ENCODE results near the gene SLC35E2B. TPM values are rescaled to one million over a fixed set of nuclear protein-coding genes. Genes with fewer than 3 reads are reported as not detected.
A peak's percentile ranks its signal among the peaks of the same experiment; 100 is the strongest.

The SLC35E2B gene
- total RNA-seq, 1 donor = 38.4 TPM

DNA sequence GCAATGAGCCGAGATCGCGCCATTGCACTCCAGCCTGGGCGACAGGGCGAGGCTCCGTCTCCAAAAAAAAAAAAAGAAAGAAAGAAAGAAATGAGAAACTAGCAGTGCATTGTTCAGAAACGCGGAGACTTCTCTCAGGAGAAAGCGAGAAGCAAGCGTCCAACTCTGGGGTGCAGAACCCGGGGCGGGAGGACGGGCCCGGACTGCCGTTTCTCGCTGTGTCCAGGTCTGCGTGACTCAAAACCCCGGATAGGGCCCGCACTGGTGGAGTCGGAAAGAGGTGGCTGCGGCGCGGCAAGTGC, 77.7 kb downstream of the SLC35E2B start:
- no peak for DNase-seq (ENCODE audit: insufficient read length, low spot score, missing footprints)
- H3K79me2 ChIP-seq (ENCODE audit: insufficient read depth, low read length) = peaks cover 39% of the 10 kb centered on the region
- peak overlapping the region; percentile 97 for H3K4me3 ChIP-seq (ENCODE audit: insufficient read depth, low read length)
- peak overlapping the region; percentile 81 for H2AFZ ChIP-seq (ENCODE audit: low read length)
- H4K20me1 ChIP-seq (ENCODE audit: insufficient read depth, low read length) = peaks cover 36% of the 10 kb centered on the region
- peak overlapping the region; percentile 96 for H3K27ac ChIP-seq (ENCODE audit: low read depth, low read length)
- TF ChIP-seq, protein P1, sequence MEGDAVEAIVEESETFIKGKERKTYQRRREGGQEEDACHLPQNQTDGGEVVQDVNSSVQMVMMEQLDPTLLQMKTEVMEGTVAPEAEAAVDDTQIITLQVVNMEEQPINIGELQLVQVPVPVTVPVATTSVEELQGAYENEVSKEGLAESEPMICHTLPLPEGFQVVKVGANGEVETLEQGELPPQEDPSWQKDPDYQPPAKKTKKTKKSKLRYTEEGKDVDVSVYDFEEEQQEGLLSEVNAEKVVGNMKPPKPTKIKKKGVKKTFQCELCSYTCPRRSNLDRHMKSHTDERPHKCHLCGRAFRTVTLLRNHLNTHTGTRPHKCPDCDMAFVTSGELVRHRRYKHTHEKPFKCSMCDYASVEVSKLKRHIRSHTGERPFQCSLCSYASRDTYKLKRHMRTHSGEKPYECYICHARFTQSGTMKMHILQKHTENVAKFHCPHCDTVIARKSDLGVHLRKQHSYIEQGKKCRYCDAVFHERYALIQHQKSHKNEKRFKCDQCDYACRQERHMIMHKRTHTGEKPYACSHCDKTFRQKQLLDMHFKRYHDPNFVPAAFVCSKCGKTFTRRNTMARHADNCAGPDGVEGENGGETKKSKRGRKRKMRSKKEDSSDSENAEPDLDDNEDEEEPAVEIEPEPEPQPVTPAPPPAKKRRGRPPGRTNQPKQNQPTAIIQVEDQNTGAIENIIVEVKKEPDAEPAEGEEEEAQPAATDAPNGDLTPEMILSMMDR (IDR thresholded peaks at IDR 0.05; ENCODE audit: extremely low read depth, low read depth, low read length) = no peak
- peaks cover 4% of the 10 kb centered on the region for H3K36me3 ChIP-seq (ENCODE audit: insufficient read depth, low read length)
- no peaks in the 10 kb centered on the region for H3K9me3 ChIP-seq (ENCODE audit: low read depth, low read length)
- H3K27me3 ChIP-seq (ENCODE audit: insufficient read depth, low read length) = no peaks in the 10 kb centered on the region
- H3K4me1 ChIP-seq (ENCODE audit: insufficient read depth, low read length) = peaks cover 23% of the 10 kb centered on the region
- H3K4me2 ChIP-seq (ENCODE audit: insufficient read depth, low read length) = peak overlapping the region; percentile 91

DNA sequence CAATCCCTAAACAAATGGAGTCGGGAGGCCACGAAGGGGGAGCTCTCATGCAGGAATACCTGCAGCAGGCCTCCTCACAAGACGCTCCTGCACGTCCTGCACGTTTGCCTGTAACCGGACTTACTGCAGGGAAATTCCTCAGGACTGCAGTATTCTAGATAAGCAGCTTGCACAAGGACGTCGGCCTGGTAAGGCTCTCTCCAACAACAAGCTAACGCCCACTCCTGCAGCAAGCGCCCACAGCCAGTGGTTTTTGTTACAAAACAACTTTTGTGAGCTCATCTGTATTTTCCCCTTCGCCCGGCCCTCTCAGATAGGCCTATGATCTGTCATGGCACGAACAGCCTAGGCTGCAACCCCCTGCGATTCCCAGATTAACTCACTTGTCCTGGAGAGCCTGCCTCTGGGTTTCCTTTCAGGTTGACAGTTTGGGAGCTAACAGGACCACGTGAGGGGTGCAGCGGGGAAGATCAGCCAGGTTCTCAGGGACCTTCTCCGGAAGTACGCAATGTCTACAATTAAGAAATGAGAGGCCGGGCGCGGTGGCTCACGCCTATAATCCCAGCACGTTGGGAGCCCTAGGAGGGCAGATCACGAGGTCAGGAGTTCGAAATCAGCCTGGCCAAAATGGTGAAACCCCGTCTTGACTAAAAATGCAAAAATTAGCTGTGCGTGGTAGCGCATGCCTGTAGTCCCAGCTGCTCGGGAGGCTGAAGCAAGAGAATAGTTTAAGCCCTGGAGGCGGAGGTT, 78.2 kb downstream of the SLC35E2B start:
- peak overlapping the region; percentile 96 for H3K27ac ChIP-seq (ENCODE audit: low read depth, low read length)

DNA sequence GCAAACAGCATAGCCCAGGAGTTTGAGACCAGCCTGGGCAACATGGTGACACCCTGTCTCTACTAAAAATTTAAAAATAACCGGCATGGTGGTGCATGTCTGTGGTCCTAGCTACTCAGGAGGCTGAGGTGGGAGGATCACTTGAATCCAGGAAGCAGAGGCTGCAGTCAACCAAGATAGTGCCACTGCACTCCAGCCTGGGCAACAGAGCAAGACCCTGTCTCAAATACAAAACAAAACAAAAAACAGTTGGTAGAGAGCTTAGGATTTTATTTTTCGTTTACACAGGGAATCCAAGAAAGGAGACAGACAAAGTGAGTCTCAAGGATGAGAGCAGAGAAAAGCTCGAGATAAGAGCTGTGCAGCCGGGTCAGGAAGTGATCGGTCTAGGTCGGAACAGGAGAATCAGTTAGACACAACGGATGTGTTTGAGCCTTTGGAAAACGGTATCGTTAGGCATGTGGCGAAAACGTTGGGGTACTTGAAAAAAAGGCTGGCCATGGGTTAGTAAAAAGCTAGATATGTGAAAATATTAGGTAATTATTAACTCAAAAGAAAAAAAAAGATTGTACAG, 79.0 kb downstream of the SLC35E2B start:
- peaks cover 33% of the 10 kb centered on the region for H4K20me1 ChIP-seq (ENCODE audit: insufficient read depth, low read length)
- H3K4me2 ChIP-seq (ENCODE audit: insufficient read depth, low read length) = peak overlapping the region; percentile 91
- peaks cover 37% of the 10 kb centered on the region for H3K79me2 ChIP-seq (ENCODE audit: insufficient read depth, low read length)
- peaks cover 4% of the 10 kb centered on the region for H3K36me3 ChIP-seq (ENCODE audit: insufficient read depth, low read length)
- H3K27me3 ChIP-seq (ENCODE audit: insufficient read depth, low read length) = no peaks in the 10 kb centered on the region
- no peak overlapping the region for H2AFZ ChIP-seq (ENCODE audit: low read length)
- TF ChIP-seq, protein P1 (IDR thresholded peaks at IDR 0.05; ENCODE audit: extremely low read depth, low read depth, low read length) = no peak
- H3K27ac ChIP-seq (ENCODE audit: low read depth, low read length) = peak overlapping the region; percentile 96
- no peaks in the 10 kb centered on the region for H3K9me3 ChIP-seq (ENCODE audit: low read depth, low read length)
- no peak for DNase-seq (ENCODE audit: insufficient read length, low spot score, missing footprints)
- peaks cover 23% of the 10 kb centered on the region for H3K4me1 ChIP-seq (ENCODE audit: insufficient read depth, low read length)
- H3K4me3 ChIP-seq (ENCODE audit: insufficient read depth, low read length) = peak overlapping the region; percentile 97

More for the DNA sequence above, 78.2 kb downstream of the SLC35E2B start:
- H4K20me1 ChIP-seq (ENCODE audit: insufficient read depth, low read length) = peaks cover 33% of the 10 kb centered on the region
- peaks cover 23% of the 10 kb centered on the region for H3K4me1 ChIP-seq (ENCODE audit: insufficient read depth, low read length)
- peaks cover 38% of the 10 kb centered on the region for H3K79me2 ChIP-seq (ENCODE audit: insufficient read depth, low read length)
- no peaks in the 10 kb centered on the region for H3K9me3 ChIP-seq (ENCODE audit: low read depth, low read length)
- TF ChIP-seq, protein P1 (IDR thresholded peaks at IDR 0.05; ENCODE audit: extremely low read depth, low read depth, low read length) = no peak
- H3K4me3 ChIP-seq (ENCODE audit: insufficient read depth, low read length) = peak overlapping the region; percentile 97
- H3K4me2 ChIP-seq (ENCODE audit: insufficient read depth, low read length) = peak overlapping the region; percentile 91
- peak; percentile 99 for DNase-seq (ENCODE audit: insufficient read length, low spot score, missing footprints)
- H3K36me3 ChIP-seq (ENCODE audit: insufficient read depth, low read length) = peaks cover 4% of the 10 kb centered on the region
- peak overlapping the region; percentile 81 for H2AFZ ChIP-seq (ENCODE audit: low read length)
- no peaks in the 10 kb centered on the region for H3K27me3 ChIP-seq (ENCODE audit: insufficient read depth, low read length)

DNA sequence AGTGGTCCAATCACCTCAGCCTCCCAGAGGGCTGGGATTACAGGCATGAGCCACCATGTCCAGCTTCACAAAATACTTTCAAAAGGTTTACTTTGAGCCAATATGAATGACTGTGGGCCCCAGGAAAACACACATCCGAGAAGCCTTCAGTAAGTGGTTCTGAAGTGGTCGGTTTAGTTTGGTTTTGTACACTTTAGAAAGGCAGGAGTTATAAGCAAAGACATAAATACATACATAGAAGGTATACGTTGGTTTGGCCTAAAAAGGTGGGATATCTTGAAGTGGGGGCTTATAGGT, 80.5 kb downstream of the SLC35E2B start:
- Histone ChIP-seq H3K36me3 (ENCODE audit: insufficient read depth, low read length) (no peaks in the 10 kb centered on the region), H3K9me3 (ENCODE audit: low read depth, low read length) (no peaks in the 10 kb centered on the region), H3K27me3 (ENCODE audit: insufficient read depth, low read length) (no peaks in the 10 kb centered on the region), H2AFZ (ENCODE audit: low read length) (no peak overlapping the region), H3K79me2 (ENCODE audit: insufficient read depth, low read length) (peaks cover 21% of the 10 kb centered on the region), H3K4me1 (ENCODE audit: insufficient read depth, low read length) (peaks cover 20% of the 10 kb centered on the region), H4K20me1 (ENCODE audit: insufficient read depth, low read length) (peaks cover 22% of the 10 kb centered on the region), H3K27ac (ENCODE audit: low read depth, low read length) (no peak overlapping the region), H3K4me3 (ENCODE audit: insufficient read depth, low read length) (no peak overlapping the region), H3K4me2 (ENCODE audit: insufficient read depth, low read length) (no peak overlapping the region)
- TF ChIP-seq, protein P1 (IDR thresholded peaks at IDR 0.05; ENCODE audit: extremely low read depth, low read depth, low read length) = no peak
- DNase-seq (ENCODE audit: insufficient read length, low spot score, missing footprints) = no peak

Measured in osteoblast (primary cell).